Gastroesophageal sphincter (tissue), 3 donors: ENCODE data around the gene SUGCT.

ENCODE experiments used
- EP300 ChIP-seq: sonication (generic); formaldehyde crosslinking; IDR thresholded peaks from one replicate; pipeline ENCODE4 v1.6.1; 2017; ENCODE audit warnings: antibody characterized with exemption, mild to moderate bottlenecking
- POLR2A ChIP-seq, 2 donors: fragments of 450-650 bp; IDR thresholded peaks; one replicate each; pipeline ENCODE4 v1.6.1; 2017; ENCODE audit warnings: antibody characterized with exemption in 2 of 2, mild to moderate bottlenecking in 2 of 2, moderate library complexity in 1 of 2
- POLR2AphosphoS5 ChIP-seq: sonication (generic); formaldehyde crosslinking; IDR thresholded peaks from one replicate; pipeline ENCODE4 v1.6.1; 2017; ENCODE audit warnings: antibody characterized with exemption
- TF ChIP-seq, protein P1 (sequence below), 4 experiments: fragments of 200-600 bp in 2 of 4; fragments of 450-650 bp in 2 of 4; sonication (generic) in 1 of 4; IDR thresholded peaks; one replicate each; pipeline ENCODE4 v1.5.1; 2017 to 2019; ENCODE audit warnings: antibody characterized with exemption in 4 of 4, mild to moderate bottlenecking in 2 of 4, moderate library complexity in 2 of 4

DNA sequence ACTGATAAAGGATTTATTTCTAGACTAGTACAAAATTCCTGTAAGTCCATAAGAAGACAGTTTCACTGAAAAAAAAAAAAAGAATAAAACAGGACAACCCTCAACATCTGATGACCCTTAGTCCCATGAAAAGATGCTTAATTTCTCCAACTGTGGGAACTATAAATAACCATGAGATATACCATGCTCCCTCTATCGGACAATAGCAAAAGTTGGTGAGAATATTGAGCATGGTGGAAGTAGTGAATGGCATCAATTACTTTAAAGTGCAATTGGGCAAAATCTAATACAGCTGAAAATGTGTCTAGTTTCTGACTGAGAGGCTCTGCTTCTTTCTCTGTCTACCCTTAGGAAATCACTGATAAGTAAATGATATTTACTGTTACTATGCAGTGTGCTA, 348.8 kb downstream of the SUGCT start:
- TF ChIP-seq, protein P1, sequence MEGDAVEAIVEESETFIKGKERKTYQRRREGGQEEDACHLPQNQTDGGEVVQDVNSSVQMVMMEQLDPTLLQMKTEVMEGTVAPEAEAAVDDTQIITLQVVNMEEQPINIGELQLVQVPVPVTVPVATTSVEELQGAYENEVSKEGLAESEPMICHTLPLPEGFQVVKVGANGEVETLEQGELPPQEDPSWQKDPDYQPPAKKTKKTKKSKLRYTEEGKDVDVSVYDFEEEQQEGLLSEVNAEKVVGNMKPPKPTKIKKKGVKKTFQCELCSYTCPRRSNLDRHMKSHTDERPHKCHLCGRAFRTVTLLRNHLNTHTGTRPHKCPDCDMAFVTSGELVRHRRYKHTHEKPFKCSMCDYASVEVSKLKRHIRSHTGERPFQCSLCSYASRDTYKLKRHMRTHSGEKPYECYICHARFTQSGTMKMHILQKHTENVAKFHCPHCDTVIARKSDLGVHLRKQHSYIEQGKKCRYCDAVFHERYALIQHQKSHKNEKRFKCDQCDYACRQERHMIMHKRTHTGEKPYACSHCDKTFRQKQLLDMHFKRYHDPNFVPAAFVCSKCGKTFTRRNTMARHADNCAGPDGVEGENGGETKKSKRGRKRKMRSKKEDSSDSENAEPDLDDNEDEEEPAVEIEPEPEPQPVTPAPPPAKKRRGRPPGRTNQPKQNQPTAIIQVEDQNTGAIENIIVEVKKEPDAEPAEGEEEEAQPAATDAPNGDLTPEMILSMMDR (IDR thresholded peaks at IDR 0.05) = no peak
- no peak for TF ChIP-seq EP300
- TF ChIP-seq POLR2AphosphoS5 = no peak
- TF ChIP-seq POLR2A (IDR thresholded peaks at IDR 0.05) = no peak
